Epithelial cell of prostate (primary cell): ENCODE measurements around the gene LPAR1.
"Not testable (repeated sequence)": the region's sequence is repeated elsewhere in the genome, so short reads cannot be mapped to it uniquely, and the experiment has no call there.

Source experiments
- DNase-seq: peaks from one replicate; pipeline ENCODE4 v3.0.0-alpha.2; 2011; ENCODE audit warnings: low read depth, low spot score
- H3K27ac ChIP-seq: fragments of 450-650 bp; 2 replicates; pipeline ENCODE4 v1.5.1; 2017; ENCODE audit warnings: mild to moderate bottlenecking

The LPAR1 gene

GRCh38 chr9:110895147-110895905 lies 142.9 kb downstream of the LPAR1 start:
- DNase-seq = no peak
- no peak overlapping the region for H3K27ac ChIP-seq

GRCh38 chr9:110894731-110895130 lies 143.5 kb downstream of the LPAR1 start:
- no peak for DNase-seq
- no peak overlapping the region for H3K27ac ChIP-seq

- DNase-seq = no peak
- peak overlapping the region; percentile 32 for H3K27ac ChIP-seq
Measured at GRCh38 chr9:110892689-110893088, 145.6 kb downstream of the LPAR1 start.

- peak overlapping the region; percentile 32 for H3K27ac ChIP-seq
- no peak for DNase-seq
Measured at GRCh38 chr9:110891760-110892159, 146.5 kb downstream of the LPAR1 start.

GRCh38 chr9:110890416-110890815 lies 147.9 kb downstream of the LPAR1 start:
- no peak overlapping the region for H3K27ac ChIP-seq
- DNase-seq = no peak

- DNase-seq = no peak
- H3K27ac ChIP-seq = no peak overlapping the region
Measured at GRCh38 chr9:110887276-110887675, 151.0 kb downstream of the LPAR1 start.

- DNase-seq = no peak
- H3K27ac ChIP-seq = no peak overlapping the region
Measured at GRCh38 chr9:110886832-110887231, 151.4 kb downstream of the LPAR1 start.

- DNase-seq = no peak
- no peak overlapping the region for H3K27ac ChIP-seq
Measured at GRCh38 chr9:110880189-110880588, 158.1 kb downstream of the LPAR1 start.

- DNase-seq = no peak
- no peak overlapping the region for H3K27ac ChIP-seq
Measured at GRCh38 chr9:110877374-110877773, 160.9 kb downstream of the LPAR1 start.

- H3K27ac ChIP-seq = no peak overlapping the region
- no peak for DNase-seq
Measured at GRCh38 chr9:110876929-110877328, 161.3 kb downstream of the LPAR1 start.

- no peak overlapping the region for H3K27ac ChIP-seq
- DNase-seq = no peak
Measured at GRCh38 chr9:110874963-110875674, 163.2 kb downstream of the LPAR1 start.

GRCh38 chr9:110872920-110873319 lies 165.3 kb downstream of the LPAR1 start:
- no peak for DNase-seq

GRCh38 chr9:110871736-110872135 lies 166.5 kb downstream of the LPAR1 start:
- H3K27ac ChIP-seq = no peak overlapping the region
- DNase-seq = no peak

More at GRCh38 chr9:110872920-110873319, 165.3 kb downstream of the LPAR1 start:
- H3K27ac ChIP-seq = no peak overlapping the region

GRCh38 chr9:110869931-110870330 lies 168.3 kb downstream of the LPAR1 start:
- DNase-seq = no peak
- H3K27ac ChIP-seq = no peak overlapping the region

- DNase-seq = no peak
- no peak overlapping the region for H3K27ac ChIP-seq
Measured at GRCh38 chr9:110864011-110864410, 174.3 kb downstream of the LPAR1 start.

- H3K27ac ChIP-seq, DNase-seq: not testable (repeated sequence)
Measured at GRCh38 chr9:110861370-110862110, 176.7 kb downstream of the LPAR1 start.

GRCh38 chr9:110856772-110857171 lies 181.5 kb downstream of the LPAR1 start:
- no peak for DNase-seq

GRCh38 chr9:110850401-110851135 lies 187.7 kb downstream of the LPAR1 start:
- DNase-seq = no peak
- no peak overlapping the region for H3K27ac ChIP-seq

More at GRCh38 chr9:110856772-110857171, 181.5 kb downstream of the LPAR1 start:
- no peak overlapping the region for H3K27ac ChIP-seq

GRCh38 chr9:110847671-110848070 lies 190.6 kb downstream of the LPAR1 start:
- no peak for DNase-seq
- no peak overlapping the region for H3K27ac ChIP-seq

- no peak for DNase-seq
- no peak overlapping the region for H3K27ac ChIP-seq
Measured at GRCh38 chr9:110846215-110846614, 192.1 kb downstream of the LPAR1 start.
